Sigmoid colon (tissue), 7 donors: ENCODE data around the gene GAS2L3. TPM values are rescaled to one million over a fixed set of nuclear protein-coding genes. Genes with fewer than 3 reads are reported as not detected.
A peak's percentile ranks its signal among the peaks of the same experiment; 100 is the strongest.
"Not testable (repeated sequence)": the region's sequence is repeated elsewhere in the genome, so short reads cannot be mapped to it uniquely, and the experiment has no call there.

ENCODE experiments used
- DNase-seq: peaks from one replicate; pipeline ENCODE4 v3.0.0-alpha.2; 2019
- H3K27ac ChIP-seq, 4 donors: fragments of 200-600 bp; sonication (generic); one replicate each; pipeline ENCODE4 v1.5.1; 2016 to 2019; ENCODE audit warnings: mild to moderate bottlenecking in 1 of 4
- H3K27me3 ChIP-seq, 3 donors: fragments of 200-600 bp; sonication (generic); one replicate each; pipeline ENCODE4 v1.5.1; 2019; ENCODE audit warnings: mild to moderate bottlenecking in 1 of 3
- H3K36me3 ChIP-seq, 4 donors: fragments of 200-600 bp; sonication (generic); one replicate each; pipeline ENCODE4 v1.5.1; 2016 to 2019
- H3K4me1 ChIP-seq, 4 donors: fragments of 200-600 bp; sonication (generic); one replicate each; pipeline ENCODE4 v1.5.1; 2017 to 2019
- H3K4me3 ChIP-seq, 4 donors: fragments of 200-600 bp; sonication (generic); one replicate each; pipeline ENCODE4 v1.5.1; 2017 to 2019; ENCODE audit warnings: mild to moderate bottlenecking in 2 of 4, moderate library complexity in 1 of 4
- H3K9me3 ChIP-seq, 4 donors: fragments of 200-600 bp in 3 of 4; sonication (generic) in 3 of 4; one replicate each; pipeline versions ENCODE4 v1.5.1 to v1.6.1; 2013 to 2019
- EP300 ChIP-seq, 4 donors: sonication (generic); formaldehyde crosslinking; IDR thresholded peaks; one replicate each; pipeline ENCODE4 v1.6.1; 2017; ENCODE audit warnings: antibody characterized with exemption in 4 of 4
- POLR2A ChIP-seq, 2 donors: fragments of 450-650 bp; IDR thresholded peaks; one replicate each; pipeline ENCODE4 v1.6.1; 2016; ENCODE audit warnings: antibody characterized with exemption in 2 of 2, mild to moderate bottlenecking in 2 of 2, moderate library complexity in 2 of 2
- POLR2AphosphoS5 ChIP-seq, 4 donors: sonication (generic); formaldehyde crosslinking; IDR thresholded peaks; one replicate each; pipeline ENCODE4 v1.6.1; 2017; ENCODE audit warnings: antibody characterized with exemption in 4 of 4
- WGBS, 2 donors: extraction: QIAGEN DNeasy Blood & Tissue Kit; methylation state at CpG; one replicate each; pipeline ENCODE4 v1.1.7; 2013; 5-methylcytosine and 5-hydroxymethylcytosine counted together
- intact Hi-C: fragments of 100-400 bp; cut with DNase I; formaldehyde crosslinking; loops from one replicate; pipeline ENCODE4 v1.15.1; 2023
- polyA plus RNA-seq, 3 donors: library from polyadenylated mRNA; stranded (reverse); fragments of 200-250 nt; gene quantifications; one replicate each; pipeline ENCODE4 v1.2.3, GENCODE V29; 2013
- total RNA-seq, 4 donors: library from RNA; depleted of rRNA; stranded (reverse); fragments of >200 nt; gene quantifications; one replicate each; pipeline ENCODE4 v1.1.0, GENCODE V29; 2016
- TF ChIP-seq, protein P1 (sequence below), 4 experiments: fragments of 450-650 bp in 3 of 4; fragments of 200-600 bp in 1 of 4; IDR thresholded peaks; one replicate each; pipeline ENCODE4 v1.5.1; 2016 to 2019; ENCODE audit warnings: antibody characterized with exemption in 4 of 4, mild to moderate bottlenecking in 3 of 4, moderate library complexity in 2 of 4
- donor health status: healthy with polysubstance abuse.
- donor health status: Bipolar disorder and iron deficiency.
- donor health status: healthy.

The GAS2L3 gene
- total and polyA plus RNA-seq, 7 donors = 1.6 to 6.1 (median 5.4) TPM

DNA sequence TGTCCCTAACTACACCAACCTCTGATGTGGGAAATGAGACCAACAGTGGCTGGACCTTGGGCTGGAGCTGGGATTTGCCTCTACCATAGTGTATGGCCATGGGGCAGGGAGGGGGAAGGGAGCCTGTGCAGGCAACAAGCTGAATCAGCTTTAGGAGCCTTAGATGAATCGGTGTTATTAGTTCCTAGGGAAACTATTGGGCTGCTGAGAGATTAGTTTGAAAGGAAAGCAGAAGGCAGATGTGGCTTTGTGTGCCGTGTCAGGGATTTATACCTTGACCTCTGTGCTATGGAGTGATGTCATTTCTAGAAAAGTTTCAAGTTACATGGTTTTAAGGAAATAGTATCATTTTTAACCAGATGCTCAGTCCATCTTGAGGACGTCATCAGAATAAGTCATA is 19.5 kb upstream of the GAS2L3 start:
- Histone ChIP-seq H3K27ac (no peak overlapping the region), H3K4me3 (no peak overlapping the region), H3K27me3 (no peaks in the 10 kb centered on the region), H3K9me3 (no peaks in the 10 kb centered on the region), H3K36me3 (no peaks in the 10 kb centered on the region), H3K4me1 (no peaks in the 10 kb centered on the region)
- 57 to 73% methylated on average over 3 of the region's 3 CpGs for WGBS, 2 donors
- TF ChIP-seq EP300 (IDR thresholded peaks at IDR 0.05) (no peak), POLR2A (IDR thresholded peaks at IDR 0.05) (no peak), POLR2AphosphoS5 (IDR thresholded peaks at IDR 0.05) (no peak)
- TF ChIP-seq, protein P1, sequence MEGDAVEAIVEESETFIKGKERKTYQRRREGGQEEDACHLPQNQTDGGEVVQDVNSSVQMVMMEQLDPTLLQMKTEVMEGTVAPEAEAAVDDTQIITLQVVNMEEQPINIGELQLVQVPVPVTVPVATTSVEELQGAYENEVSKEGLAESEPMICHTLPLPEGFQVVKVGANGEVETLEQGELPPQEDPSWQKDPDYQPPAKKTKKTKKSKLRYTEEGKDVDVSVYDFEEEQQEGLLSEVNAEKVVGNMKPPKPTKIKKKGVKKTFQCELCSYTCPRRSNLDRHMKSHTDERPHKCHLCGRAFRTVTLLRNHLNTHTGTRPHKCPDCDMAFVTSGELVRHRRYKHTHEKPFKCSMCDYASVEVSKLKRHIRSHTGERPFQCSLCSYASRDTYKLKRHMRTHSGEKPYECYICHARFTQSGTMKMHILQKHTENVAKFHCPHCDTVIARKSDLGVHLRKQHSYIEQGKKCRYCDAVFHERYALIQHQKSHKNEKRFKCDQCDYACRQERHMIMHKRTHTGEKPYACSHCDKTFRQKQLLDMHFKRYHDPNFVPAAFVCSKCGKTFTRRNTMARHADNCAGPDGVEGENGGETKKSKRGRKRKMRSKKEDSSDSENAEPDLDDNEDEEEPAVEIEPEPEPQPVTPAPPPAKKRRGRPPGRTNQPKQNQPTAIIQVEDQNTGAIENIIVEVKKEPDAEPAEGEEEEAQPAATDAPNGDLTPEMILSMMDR (IDR thresholded peaks at IDR 0.05) = no peak
- intact Hi-C loops = loop anchor here (2.0 to 5.0 kb wide), 3 partner anchors 161 to 317 kb away; no protein-coding TSS in a partner anchor
- no peak for DNase-seq

- Histone ChIP-seq H3K27ac (no peak overlapping the region), H3K4me1 (no peaks in the 10 kb centered on the region), H3K27me3 (no peaks in the 10 kb centered on the region), H3K4me3 (no peak overlapping the region), H3K9me3 (no peaks in the 10 kb centered on the region), H3K36me3 (no peaks in the 10 kb centered on the region)
- intact Hi-C loops = loop anchor here (2.0 to 5.0 kb wide), 3 partner anchors 162 to 317 kb away; no protein-coding TSS in a partner anchor
- TF ChIP-seq, protein P1 (IDR thresholded peaks at IDR 0.05) = peak; percentile 86 to 96 (median 92)
- TF ChIP-seq EP300 (IDR thresholded peaks at IDR 0.05) (no peak), POLR2A (IDR thresholded peaks at IDR 0.05) (no peak), POLR2AphosphoS5 (IDR thresholded peaks at IDR 0.05) (no peak)
- WGBS, 2 donors = 1 to 2% methylated on average over 1 of the region's 1 CpG
- DNase-seq = no peak
Measured at GRCh38 chr12:100554608-100555077, 18.8 kb upstream of the GAS2L3 start.

- Histone ChIP-seq H3K4me1 (no peaks in the 10 kb centered on the region), H3K4me3 (no peak overlapping the region), H3K9me3 (no peaks in the 10 kb centered on the region), H3K27ac (no peak overlapping the region), H3K36me3 (no peaks in the 10 kb centered on the region), H3K27me3 (no peaks in the 10 kb centered on the region)
- DNase-seq = no peak
- TF ChIP-seq, protein P1 (IDR thresholded peaks at IDR 0.05) = no peak
- TF ChIP-seq EP300 (IDR thresholded peaks at IDR 0.05) (no peak), POLR2A (IDR thresholded peaks at IDR 0.05) (no peak), POLR2AphosphoS5 (IDR thresholded peaks at IDR 0.05) (no peak)
- intact Hi-C loops = loop anchor here (2.0 kb wide), 2 partner anchors 163 to 207 kb away; no protein-coding TSS in a partner anchor
- 53 to 58% methylated on average over 2 of the region's 2 CpGs for WGBS, 2 donors
Measured at GRCh38 chr12:100555722-100556121, 17.8 kb upstream of the GAS2L3 start.

GRCh38 chr12:100557357-100557756 is 16.1 kb upstream of the GAS2L3 start:
- 92 to 98% methylated on average over 2 of the region's 2 CpGs for WGBS, 2 donors
- Histone ChIP-seq H3K9me3 (no peaks in the 10 kb centered on the region), H3K36me3 (no peaks in the 10 kb centered on the region), H3K27me3 (no peaks in the 10 kb centered on the region), H3K4me3 (no peak overlapping the region), H3K4me1 (no peaks in the 10 kb centered on the region), H3K27ac (no peak overlapping the region)
- no peak for DNase-seq
- intact Hi-C loops = no loop called here
- no peak for TF ChIP-seq EP300 (IDR thresholded peaks at IDR 0.05)
- TF ChIP-seq POLR2A (IDR thresholded peaks at IDR 0.05) = no peak
- TF ChIP-seq POLR2AphosphoS5 (IDR thresholded peaks at IDR 0.05) = no peak
- TF ChIP-seq, protein P1 (IDR thresholded peaks at IDR 0.05) = no peak

DNA sequence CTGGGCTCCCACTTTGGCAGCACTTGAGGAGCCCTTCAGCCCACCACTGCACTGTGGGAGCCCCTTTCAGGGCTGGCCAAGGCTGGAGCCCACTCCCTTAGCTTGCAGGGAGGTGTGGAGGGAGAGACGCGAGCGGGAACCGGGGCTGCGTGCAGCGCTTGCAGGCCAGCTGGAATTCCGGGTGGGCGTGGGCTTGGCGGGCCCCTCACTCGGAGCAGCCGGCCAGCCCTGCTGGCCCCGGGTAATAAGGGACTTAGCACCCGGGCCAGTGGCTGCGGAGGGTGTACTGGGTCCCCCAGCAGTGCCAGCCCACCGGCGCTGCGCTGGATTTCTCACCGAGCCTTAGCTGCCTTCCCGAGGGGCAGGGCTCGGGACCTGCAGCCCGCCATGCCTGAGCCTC is 14.2 kb upstream of the GAS2L3 start:
- H3K9me3 ChIP-seq, H3K4me3 ChIP-seq, H3K27ac ChIP-seq, H3K36me3 ChIP-seq, H3K4me1 ChIP-seq, H3K27me3 ChIP-seq, DNase-seq, intact Hi-C loops: not testable (repeated sequence)
- WGBS, 2 donors = 96 to 97% methylated on average over 21 of the region's 21 CpGs
